HG02763 (cell line): ENCODE data around the gene PAPOLA.

Experiments used
- ATAC-seq: cut with Tn5 transposase; IDR thresholded peaks from one replicate; pipeline ENCODE4 v1.9.1; 2021; ENCODE audit warnings: mild to moderate bottlenecking, moderate library complexity; ENCODE audit not compliant: unreplicated experiment

The PAPOLA gene

DNA sequence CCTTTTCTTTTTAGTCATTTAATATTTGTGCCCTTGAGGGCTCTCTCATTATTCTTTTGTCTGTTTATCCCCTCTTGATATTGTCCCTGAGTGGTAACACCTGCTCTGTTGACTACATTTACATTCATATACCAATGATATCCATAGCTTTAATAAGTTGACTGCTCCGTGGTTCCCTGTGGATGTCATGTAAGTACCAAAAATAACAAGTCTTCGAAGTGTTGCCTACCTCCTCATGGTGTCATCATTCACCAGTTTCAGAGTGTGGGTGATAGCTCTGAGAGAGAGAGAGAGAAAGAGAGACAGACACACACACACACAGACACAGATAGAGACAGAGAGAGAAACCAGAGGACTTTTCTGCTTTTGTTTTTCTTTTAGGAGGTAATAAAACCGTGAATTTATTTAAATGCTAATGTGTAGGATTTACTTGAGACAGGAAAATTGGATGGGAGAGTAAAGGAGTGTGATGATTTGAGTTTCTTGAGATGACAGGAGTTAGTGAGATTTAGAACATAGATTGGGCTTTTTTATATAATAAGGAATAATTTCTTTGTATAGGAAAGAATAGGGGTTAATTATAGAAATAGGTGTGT, 52.2 kb downstream of the PAPOLA start:
- ATAC-seq, result no peak

DNA sequence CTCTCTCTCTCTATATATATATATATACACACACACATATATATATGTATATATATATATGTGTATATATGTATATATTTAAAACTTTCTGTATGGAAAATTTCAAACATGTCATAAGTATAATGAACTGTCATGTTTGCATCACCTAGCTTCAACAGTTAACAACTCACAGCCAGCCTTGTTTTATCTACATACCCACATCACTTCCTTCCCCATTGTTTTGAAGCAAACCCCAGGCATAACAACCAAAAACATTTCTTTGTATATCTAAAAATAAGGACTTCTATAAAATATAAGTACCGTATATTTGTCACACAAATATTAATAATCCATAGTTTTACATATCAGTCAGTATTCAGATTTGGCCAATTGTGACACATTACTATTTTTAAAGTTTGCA, 57.4 kb downstream of the PAPOLA start:
- ATAC-seq, result no peak

- no peak for ATAC-seq
These were observed 62.2 kb downstream of the PAPOLA start for GRCh38 chr14:96564389-96564788.

DNA sequence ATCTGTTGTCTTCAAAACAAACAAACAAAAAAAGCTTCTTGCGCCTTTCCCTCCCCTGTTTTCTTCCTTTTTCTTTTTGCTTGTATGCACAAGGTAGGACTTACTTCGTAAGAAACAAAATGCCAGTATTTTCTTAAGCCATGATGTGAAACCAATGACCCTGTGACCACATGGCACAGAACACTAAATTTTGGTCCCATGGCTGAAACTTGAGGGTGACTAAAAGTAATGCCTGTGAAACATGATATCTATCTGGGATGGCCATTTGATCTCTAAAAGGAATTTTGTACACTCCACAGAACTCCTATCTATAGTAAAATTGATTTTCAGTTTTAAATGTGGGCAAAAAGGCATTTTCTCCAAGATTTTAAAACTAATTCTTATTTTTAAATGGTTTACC, 63.6 kb downstream of the PAPOLA start:
- ATAC-seq, result no peak

DNA sequence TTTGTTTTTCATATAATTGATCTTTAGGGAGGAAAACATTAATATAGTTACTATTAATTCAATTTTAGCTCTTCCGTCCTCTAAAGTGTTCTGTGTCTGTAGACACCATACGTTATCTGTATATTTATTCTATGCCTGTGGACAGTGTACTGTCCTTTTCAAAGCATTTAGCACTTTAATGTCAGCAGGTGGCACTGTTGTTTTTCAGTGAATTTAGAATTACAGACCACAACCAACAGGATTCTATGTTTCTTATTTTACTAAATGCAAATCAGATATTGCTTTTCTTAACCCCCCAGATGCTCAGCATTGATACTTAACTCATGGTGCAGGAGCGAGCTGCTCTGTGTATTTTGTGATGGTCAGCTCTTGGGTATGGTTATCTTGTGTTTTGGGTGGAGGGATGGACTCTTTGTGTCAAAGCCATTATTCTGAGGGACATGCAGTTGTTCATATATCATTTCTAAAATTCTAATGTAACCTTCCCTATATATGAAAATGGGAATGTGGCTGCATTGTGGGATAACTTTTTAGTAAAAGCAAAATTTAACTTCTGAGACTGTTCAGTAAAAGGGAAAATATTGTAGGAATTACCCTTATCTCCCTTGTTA, 65.2 kb downstream of the PAPOLA start:
- ATAC-seq, result no peak

GRCh38 chr14:96568621-96569020, 66.4 kb downstream of the PAPOLA start:
- ATAC-seq, result no peak

DNA sequence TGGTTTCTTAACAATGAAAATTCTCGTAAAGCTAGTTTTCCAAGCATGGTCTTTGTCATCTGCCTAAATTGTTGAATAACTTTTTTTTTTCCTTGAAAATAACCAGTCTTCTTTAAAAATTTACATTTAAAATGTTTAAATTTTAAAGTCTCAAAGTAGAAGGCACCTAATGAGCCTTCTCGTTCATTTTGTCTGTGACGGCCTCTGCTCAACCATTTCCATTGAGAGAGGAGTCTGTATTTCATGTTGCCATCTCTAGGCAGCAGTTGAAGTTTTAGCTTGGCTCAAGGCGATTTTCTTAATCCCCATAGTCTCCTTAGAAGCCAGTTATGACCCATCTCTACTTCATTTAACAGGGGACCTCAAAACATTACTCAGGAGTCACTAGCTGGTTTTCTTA, 69.1 kb downstream of the PAPOLA start:
- no peak for ATAC-seq

DNA sequence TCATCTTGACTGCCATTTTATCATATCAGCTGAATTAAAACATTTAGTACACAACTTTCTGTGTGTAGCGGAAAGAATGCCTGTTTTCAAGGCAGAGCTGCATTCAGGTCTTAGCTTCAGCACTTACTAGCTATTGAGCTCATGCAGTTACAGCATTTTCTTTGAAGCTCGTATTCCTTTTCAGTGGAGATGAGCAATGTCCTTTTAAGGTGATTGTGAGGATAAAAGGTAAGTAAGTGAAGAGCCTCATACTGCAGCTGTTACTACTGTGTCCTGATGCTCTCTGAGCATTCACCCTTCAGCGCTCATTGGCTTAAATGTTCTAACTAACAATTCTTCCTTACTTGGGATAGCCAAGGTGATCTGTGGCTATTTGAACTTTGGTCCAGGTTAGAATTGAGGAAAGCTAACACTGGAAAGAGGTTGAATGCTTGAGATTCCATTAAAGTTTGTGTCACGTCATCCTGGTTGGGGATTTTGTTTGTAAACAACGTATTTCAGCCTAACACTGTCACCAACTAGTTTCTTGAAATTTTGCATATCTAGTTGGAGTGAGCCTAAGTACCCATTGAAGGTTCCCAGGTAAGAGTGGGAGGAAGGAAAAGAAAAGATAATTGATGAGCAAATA, 71.4 kb downstream of the PAPOLA start:
- no peak for ATAC-seq

- no peak for ATAC-seq
These were observed 72.0 kb downstream of the PAPOLA start for GRCh38 chr14:96574171-96574632.

DNA sequence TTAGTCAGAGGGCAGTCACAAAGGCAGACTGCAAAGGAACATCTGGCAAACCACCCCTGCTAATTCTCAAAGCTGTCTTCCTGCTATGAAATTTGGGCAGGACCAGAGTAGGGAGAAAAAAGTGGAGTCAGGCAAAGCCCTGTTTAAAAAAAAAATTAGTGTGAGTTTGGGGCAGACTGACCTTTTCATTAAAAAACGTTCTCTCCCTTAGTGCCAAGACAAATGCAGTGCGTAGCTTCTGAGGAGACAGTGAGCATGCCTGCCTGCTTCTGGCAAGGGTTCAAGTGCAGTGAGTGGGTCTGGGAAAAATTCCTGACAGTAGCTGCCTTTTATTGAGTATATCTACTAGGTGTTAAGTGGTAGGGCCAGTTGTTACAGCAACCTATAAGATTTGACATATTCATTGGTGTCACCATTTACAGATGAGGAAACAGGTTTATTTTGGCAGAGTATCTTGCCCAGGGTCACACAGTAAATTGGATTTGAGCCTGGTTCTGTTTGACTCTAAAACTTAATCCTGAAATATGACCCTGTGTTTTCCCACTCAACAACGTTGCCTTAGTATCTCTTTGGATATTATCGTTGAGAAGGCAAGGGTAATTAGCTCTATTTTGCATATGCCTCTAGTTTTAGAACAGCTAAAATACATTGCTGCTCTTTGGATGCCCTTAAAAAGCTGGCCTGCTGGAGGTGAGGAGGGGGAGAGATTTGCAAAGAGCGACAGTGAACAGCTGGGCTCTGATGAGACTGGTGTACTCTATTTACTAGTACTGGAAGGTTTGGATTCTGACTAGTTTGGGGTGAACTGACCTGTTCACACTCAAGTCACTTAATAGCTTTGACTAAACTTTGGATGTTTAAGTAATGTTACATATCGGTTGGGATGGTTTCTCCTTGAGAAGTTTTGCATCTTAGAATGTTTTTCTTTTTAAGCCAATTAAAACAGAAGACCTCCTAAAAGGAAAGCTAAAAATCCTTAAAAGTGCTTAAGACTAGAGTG, 72.8 kb downstream of the PAPOLA start:
- no peak for ATAC-seq

- no peak for ATAC-seq
These were observed 74.2 kb downstream of the PAPOLA start for GRCh38 chr14:96576359-96576758.

DNA sequence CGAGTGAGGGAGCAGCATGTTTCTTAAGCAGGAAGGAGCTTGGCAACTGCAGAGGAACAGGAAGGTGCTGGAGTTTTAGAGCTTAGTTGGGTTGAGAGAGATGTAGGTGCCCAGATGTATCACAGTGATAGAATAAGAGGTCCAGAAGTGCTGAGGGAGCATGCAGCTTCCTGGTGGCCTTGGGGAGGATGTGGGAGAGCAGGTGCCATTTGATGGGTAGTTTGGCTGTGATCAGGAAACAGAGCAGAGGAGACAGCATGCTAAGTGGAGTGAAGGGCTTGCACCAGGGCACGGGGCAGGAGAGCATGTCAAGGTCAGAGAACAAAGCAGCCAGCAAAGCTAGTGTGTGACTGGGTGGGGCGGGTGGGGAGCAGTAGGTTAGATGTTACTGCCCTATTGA, 74.8 kb downstream of the PAPOLA start:
- ATAC-seq, result no peak

GRCh38 chr14:96578619-96579018, 76.4 kb downstream of the PAPOLA start:
- ATAC-seq, result no peak

GRCh38 chr14:96579358-96579757, 77.2 kb downstream of the PAPOLA start:
- ATAC-seq, result no peak

DNA sequence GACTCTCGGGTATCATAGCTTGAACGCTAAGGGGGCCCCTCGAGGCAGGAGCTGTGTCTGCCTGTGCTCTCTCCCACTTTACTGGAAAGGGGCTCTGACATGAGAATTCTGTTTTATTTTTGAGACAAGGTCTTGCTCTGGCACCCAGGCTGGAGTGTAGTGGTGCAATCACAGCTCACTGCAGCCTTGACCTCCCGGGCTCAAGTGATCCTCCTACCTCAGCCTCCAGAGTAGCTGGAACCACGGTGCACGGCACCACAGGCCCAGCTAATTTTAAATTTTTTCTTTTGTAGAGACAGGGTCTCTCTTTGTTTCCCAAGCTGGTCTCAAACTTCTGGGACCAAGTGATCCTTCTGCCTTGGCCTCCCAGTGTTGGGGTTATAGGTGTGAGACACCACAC, 77.7 kb downstream of the PAPOLA start:
- no peak for ATAC-seq

- no peak for ATAC-seq
These were observed 78.4 kb downstream of the PAPOLA start for GRCh38 chr14:96580566-96580965.

GRCh38 chr14:96581026-96581425, 78.8 kb downstream of the PAPOLA start:
- ATAC-seq, result no peak

- ATAC-seq, result no peak
These were observed 79.7 kb downstream of the PAPOLA start for GRCh38 chr14:96581902-96582301.

DNA sequence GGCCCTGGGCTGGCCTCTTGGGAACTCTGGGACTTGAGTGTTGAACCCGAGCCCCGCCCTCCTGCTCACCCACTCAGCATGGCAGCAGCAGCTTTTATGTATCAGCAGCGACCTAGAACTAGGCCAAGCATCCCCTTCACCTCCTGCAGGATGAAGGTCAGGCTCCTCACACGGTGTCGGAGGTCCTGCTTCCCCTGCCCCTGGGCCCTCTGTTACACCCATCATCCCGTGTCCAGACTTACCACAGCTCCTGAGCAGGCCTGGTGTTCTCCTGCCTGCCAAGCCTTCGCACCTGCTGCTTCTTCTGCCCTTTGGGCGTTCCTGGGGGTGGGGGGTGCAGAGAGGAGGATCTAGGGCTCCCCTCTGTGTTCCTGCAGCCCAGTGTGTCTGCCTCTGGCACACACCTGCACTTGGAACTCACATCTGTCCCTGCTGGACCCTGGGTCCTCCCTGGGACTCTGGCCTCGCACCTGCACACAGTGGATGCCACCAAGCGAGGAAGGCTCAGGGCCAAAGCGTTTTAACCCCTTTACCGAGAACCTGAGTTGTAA, 80.3 kb downstream of the PAPOLA start:
- no peak for ATAC-seq

DNA sequence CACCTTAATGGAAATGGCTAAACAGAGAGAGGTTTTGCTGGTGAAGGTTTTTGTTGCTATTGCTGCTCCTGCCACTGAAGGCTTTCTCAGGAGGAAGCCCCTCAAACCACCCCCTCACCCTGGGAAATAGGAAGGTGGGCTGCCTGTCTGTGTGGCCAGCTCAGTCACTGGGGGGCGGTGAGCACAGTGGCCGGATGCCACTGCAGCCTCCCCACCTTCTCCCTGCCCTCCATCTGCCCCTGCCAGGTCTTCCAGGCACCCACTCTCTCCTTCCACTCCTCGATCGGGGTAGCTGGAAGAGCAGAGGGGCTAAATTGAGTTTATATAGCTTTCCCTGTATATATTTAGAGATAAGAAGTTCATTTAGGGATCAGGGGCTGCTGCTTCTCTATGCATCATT, 80.8 kb downstream of the PAPOLA start:
- ATAC-seq, result no peak

GRCh38 chr14:96583569-96584041, 81.4 kb downstream of the PAPOLA start:
- ATAC-seq, result no peak
